IMR-90 (cell line): Measurements from ENCODE around the gene SIPA1. TPM values are rescaled to one million over a fixed set of nuclear protein-coding genes. Genes with fewer than 3 reads are reported as not detected.

Experiments used
- ATAC-seq: fragments of 200-7000 bp; cut with Tn5 transposase; 2 replicates; pipeline ENCODE4 v1.9.1; 2020; ENCODE audit warnings: low read depth, mild to moderate bottlenecking, moderate library complexity
- Bru-seq: library from RNA; stranded (reverse); fragments of 400-500 nt; gene quantifications from one replicate; lab custom pipeline; 2021; lab: Mats Ljungman, UMichigan
- BruChase-seq, 2 experiments: library from RNA; stranded (reverse); fragments of 400-500 nt; gene quantifications; one replicate each; lab custom pipeline; 2021; lab: Mats Ljungman, UMichigan
- BruUV-seq: library from RNA; stranded (reverse); fragments of 400-500 nt; replicated peaks from 2 replicates; lab custom pipeline; 2021; lab: Mats Ljungman, UMichigan
- CTCF ChIA-PET: fragments of 300-600 bp; formaldehyde crosslinking; extraction: SDS; loops from one replicate; lab custom pipeline; 2021; ENCODE audit warnings: antibody characterized with exemption; lab: Yijun Ruan, JAX
- POLR2A ChIA-PET: fragments of 300-600 bp; sonication (Branson Sonifier 250); formaldehyde crosslinking; loops from one replicate; lab custom pipeline; 2022; ENCODE audit warnings: antibody characterized with exemption; ENCODE audit not compliant: unreplicated experiment; lab: Charles Lee
- DNase-seq: peaks from one replicate; pipeline ENCODE4 v3.0.0; 2013
- H2AFZ ChIP-seq: replicated peaks from 2 replicates; pipeline ENCODE3; 2013; ENCODE audit warnings: low read length, mild to moderate bottlenecking; ENCODE audit not compliant: poor library complexity
- H2AK5ac ChIP-seq: 2 replicates; pipeline ENCODE4 v1.6.1; 2013; ENCODE audit warnings: low read depth, low read length, inconsistent platforms
- H2AK9ac ChIP-seq: replicated peaks from 2 replicates; pipeline ENCODE3; 2013; ENCODE audit warnings: mild to moderate bottlenecking, low read depth, low read length, moderate library complexity; ENCODE audit not compliant: poor library complexity
- H2BK120ac ChIP-seq: 2 replicates; pipeline ENCODE4 v1.6.1; 2013; ENCODE audit warnings: low read depth, low read length, inconsistent platforms
- H2BK15ac ChIP-seq: 3 replicates; pipeline ENCODE4 v1.6.1; 2013; ENCODE audit warnings: low read depth, low read length, inconsistent platforms
- H2BK20ac ChIP-seq: 2 replicates; pipeline ENCODE4 v1.6.1; 2013; ENCODE audit warnings: low read depth, mild to moderate bottlenecking, inconsistent platforms, low read length, moderate library complexity
- H2BK5ac ChIP-seq: 2 replicates; pipeline ENCODE4 v1.6.1; 2013; ENCODE audit warnings: mild to moderate bottlenecking, low read depth, low read length, inconsistent platforms; ENCODE audit not compliant: poor library complexity, severe bottlenecking
- H3K14ac ChIP-seq: replicated peaks from 2 replicates; pipeline ENCODE4 v1.6.1; 2013; ENCODE audit warnings: low read depth, low read length, inconsistent platforms
- H3K18ac ChIP-seq: 2 replicates; pipeline ENCODE4 v1.6.1; 2013; ENCODE audit warnings: low read depth, low read length, control low read depth
- H3K23ac ChIP-seq: 2 replicates; pipeline ENCODE4 v1.6.1; 2013; ENCODE audit warnings: low read depth, low read length, inconsistent platforms
- H3K27ac ChIP-seq: 2 replicates; pipeline ENCODE4 v1.5.1; 2013; ENCODE audit warnings: mild to moderate bottlenecking, control low read depth, low read length; ENCODE audit not compliant: insufficient read depth
- H3K27me3 ChIP-seq: 2 replicates; pipeline ENCODE4 v1.6.1; 2013; ENCODE audit warnings: low read length; ENCODE audit not compliant: control insufficient read depth, insufficient read depth
- H3K36me3 ChIP-seq: 2 replicates; pipeline ENCODE4 v1.6.1; 2013; ENCODE audit warnings: low read length, mixed read lengths; ENCODE audit not compliant: control insufficient read depth, insufficient read depth
- H3K4ac ChIP-seq: 2 replicates; pipeline ENCODE4 v1.6.1; 2013; ENCODE audit warnings: low read depth, low read length, inconsistent platforms
- H3K4me1 ChIP-seq: 2 replicates; pipeline ENCODE4 v1.6.1; 2013; ENCODE audit warnings: low read length, mixed read lengths; ENCODE audit not compliant: control insufficient read depth, insufficient read depth
- H3K4me2 ChIP-seq: 2 replicates; pipeline ENCODE4 v1.6.1; 2013; ENCODE audit warnings: low read depth, mild to moderate bottlenecking, control low read depth, low read length, moderate library complexity
- H3K4me3 ChIP-seq: 2 replicates; pipeline ENCODE4 v1.5.1; 2013; ENCODE audit warnings: low read depth, mild to moderate bottlenecking, control low read depth, low read length, moderate library complexity; ENCODE audit not compliant: insufficient read depth
- H3K56ac ChIP-seq: 2 replicates; pipeline ENCODE4 v1.6.1; 2013; ENCODE audit warnings: low read length, inconsistent platforms; ENCODE audit not compliant: insufficient read depth; ENCODE audit errors: extremely low read depth
- H3K79me1 ChIP-seq, 2 experiments: 2 replicates each; pipeline ENCODE4 v1.6.1; 2013; ENCODE audit warnings: low read length in 2 of 2, inconsistent platforms in 1 of 2, low read depth in 1 of 2
- H3K9ac ChIP-seq: 2 replicates; pipeline ENCODE4 v1.6.1; 2013; ENCODE audit warnings: low read depth, low read length, control low read depth
- H3K9me1 ChIP-seq: 2 replicates; pipeline ENCODE4 v1.6.1; 2013; ENCODE audit warnings: low read length, inconsistent platforms; ENCODE audit not compliant: insufficient read depth
- H3K9me3 ChIP-seq: 2 replicates; pipeline ENCODE4 v1.6.1; 2013; ENCODE audit warnings: low read length; ENCODE audit not compliant: control insufficient read depth, insufficient read depth
- H4K20me1 ChIP-seq: 2 replicates; pipeline ENCODE4 v1.6.1; 2013; ENCODE audit warnings: low read length, inconsistent platforms; ENCODE audit not compliant: insufficient read depth
- H4K5ac ChIP-seq: 2 replicates; pipeline ENCODE4 v1.6.1; 2013; ENCODE audit warnings: mild to moderate bottlenecking, low read depth, low read length, control low read depth
- H4K8ac ChIP-seq, 2 experiments: 2 replicates each; pipeline ENCODE4 v1.6.1; 2013; ENCODE audit warnings: low read depth in 2 of 2, low read length in 2 of 2, control low read depth in 1 of 2, inconsistent platforms in 1 of 2
- H4K91ac ChIP-seq: 2 replicates; pipeline ENCODE4 v1.6.1; 2013; ENCODE audit warnings: low read depth, low read length, inconsistent platforms; ENCODE audit not compliant: insufficient read depth
- FOS ChIP-seq: fragments of 150-350 bp; IDR thresholded peaks from 2 replicates; pipeline ENCODE4 v1.6.1; 2016; ENCODE audit warnings: low read depth, low read length
- MAZ ChIP-seq: IDR thresholded peaks from 2 replicates; pipeline ENCODE4 v1.6.1; 2012; ENCODE audit warnings: low read depth, mild to moderate bottlenecking, low read length, improper control_type of control experiment, moderate library complexity, borderline replicate concordance
- RAD21 ChIP-seq: IDR thresholded peaks from 2 replicates; pipeline ENCODE4 v1.6.1; 2012; ENCODE audit warnings: low read length, improper control_type of control experiment
- RCOR1 ChIP-seq: IDR thresholded peaks from 2 replicates; pipeline ENCODE4 v1.6.1; 2012; ENCODE audit warnings: mild to moderate bottlenecking, low read length, improper control_type of control experiment; ENCODE audit not compliant: insufficient replicate concordance
- SMC3 ChIP-seq: fragments of 150-350 bp; IDR thresholded peaks from 2 replicates; pipeline ENCODE4 v1.6.1; 2016; ENCODE audit warnings: low read depth, mild to moderate bottlenecking, antibody characterized with exemption, low read length, moderate library complexity
- WGBS, 2 experiments: methylation state at CpG; one replicate each; pipeline versions ENCODE4 v1.1.5 to v1.1.7; 2013; ENCODE audit warnings: missing lambda C conversion rate in 2 of 2; ENCODE audit not compliant: insufficient read length in 1 of 2; ENCODE audit errors: extremely low coverage in 2 of 2; 5-methylcytosine and 5-hydroxymethylcytosine counted together
- dilution Hi-C: fragments of 300-500 bp; cut with HindIII; formaldehyde crosslinking; loops from one replicate; pipeline ENCODE4 v1.14.3; 2018; ENCODE audit warnings: low sequenced_read_pairs; ENCODE audit not compliant: unreplicated experiment
- in situ Hi-C: fragments of 300-500 bp; cut with MboI; formaldehyde crosslinking; loops from 3 replicates; pipeline ENCODE4 v1.14.3; 2019; ENCODE audit warnings: low sequenced_read_pairs, inconsistent platforms, mixed read lengths
- intact Hi-C: fragments of 100-400 bp; cut with micrococcal nuclease; formaldehyde crosslinking; loops from 2 replicates; pipeline ENCODE4 v1.10.0; 2022
- long read RNA-seq: library from polyadenylated mRNA; unstranded; transcript quantifications from one replicate; pipeline ENCODE4 v2.0.0, GENCODE V29; 2021; ENCODE audit not compliant: unreplicated experiment
- polyA plus RNA-seq, 3 experiments: library from polyadenylated mRNA; depleted of rRNA; stranded (reverse); fragments of >200 nt; gene quantifications; 2 replicates each; pipeline ENCODE4 v1.2.3, GENCODE V29; 2012; ENCODE audit warnings: low replicate concordance in 1 of 3
- total RNA-seq: library from RNA; depleted of rRNA; stranded (reverse); fragments of >200 nt; gene quantifications from 2 replicates; pipeline ENCODE4 v1.2.3, GENCODE V29; 2012; rRNA removed
- TF ChIP-seq, protein P1 (sequence below): fragments of 150-350 bp; IDR thresholded peaks from 2 replicates; pipeline ENCODE4 v1.6.1; 2016; ENCODE audit warnings: low read depth, mild to moderate bottlenecking, low read length, moderate library complexity, borderline replicate concordance
- TF ChIP-seq, protein P2 (sequence below): conservative IDR thresholded peaks from 2 replicates; pipeline ENCODE4 v1.5.1; 2012; ENCODE audit warnings: mild to moderate bottlenecking, low read depth, low read length, improper control_type of control experiment

SIPA1 gene, protein sequence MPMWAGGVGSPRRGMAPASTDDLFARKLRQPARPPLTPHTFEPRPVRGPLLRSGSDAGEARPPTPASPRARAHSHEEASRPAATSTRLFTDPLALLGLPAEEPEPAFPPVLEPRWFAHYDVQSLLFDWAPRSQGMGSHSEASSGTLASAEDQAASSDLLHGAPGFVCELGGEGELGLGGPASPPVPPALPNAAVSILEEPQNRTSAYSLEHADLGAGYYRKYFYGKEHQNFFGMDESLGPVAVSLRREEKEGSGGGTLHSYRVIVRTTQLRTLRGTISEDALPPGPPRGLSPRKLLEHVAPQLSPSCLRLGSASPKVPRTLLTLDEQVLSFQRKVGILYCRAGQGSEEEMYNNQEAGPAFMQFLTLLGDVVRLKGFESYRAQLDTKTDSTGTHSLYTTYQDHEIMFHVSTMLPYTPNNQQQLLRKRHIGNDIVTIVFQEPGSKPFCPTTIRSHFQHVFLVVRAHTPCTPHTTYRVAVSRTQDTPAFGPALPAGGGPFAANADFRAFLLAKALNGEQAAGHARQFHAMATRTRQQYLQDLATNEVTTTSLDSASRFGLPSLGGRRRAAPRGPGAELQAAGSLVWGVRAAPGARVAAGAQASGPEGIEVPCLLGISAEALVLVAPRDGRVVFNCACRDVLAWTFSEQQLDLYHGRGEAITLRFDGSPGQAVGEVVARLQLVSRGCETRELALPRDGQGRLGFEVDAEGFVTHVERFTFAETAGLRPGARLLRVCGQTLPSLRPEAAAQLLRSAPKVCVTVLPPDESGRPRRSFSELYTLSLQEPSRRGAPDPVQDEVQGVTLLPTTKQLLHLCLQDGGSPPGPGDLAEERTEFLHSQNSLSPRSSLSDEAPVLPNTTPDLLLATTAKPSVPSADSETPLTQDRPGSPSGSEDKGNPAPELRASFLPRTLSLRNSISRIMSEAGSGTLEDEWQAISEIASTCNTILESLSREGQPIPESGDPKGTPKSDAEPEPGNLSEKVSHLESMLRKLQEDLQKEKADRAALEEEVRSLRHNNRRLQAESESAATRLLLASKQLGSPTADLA
- total RNA-seq (10.6 and 11.4 TPM in 2 replicates), polyA plus RNA-seq (2012; rRNA removed) (39.7 and 44.3 TPM in 2 replicates), Bru-seq, nascent RNA (percentile 44 among the genes with signal in this experiment), BruChase-seq, experiment 1, labeled RNA remaining after a 6-hour chase (percentile 55 among the genes with signal in this experiment), BruChase-seq, experiment 2, labeled RNA remaining after a 2-hour chase (percentile 46 among the genes with signal in this experiment)
- 22.9 and 41.1 TPM in 2 replicates for polyA plus RNA-seq (2012; cell fraction: cytosol; rRNA removed)
- polyA plus RNA-seq (2012; cell fraction: nucleus; rRNA removed; ENCODE audit: low replicate concordance): 52.9 and 173 TPM in 2 replicates
- long read RNA-seq, transcript SIPA1-209 (16 exons, 3,521 nt): major isoform, 22 of 52 reads
- long read RNA-seq, partial matches to known transcripts: 24 of 52 reads
- long read RNA-seq, other reads (novel, unspliced or antisense): 6 of 52 reads

DNA sequence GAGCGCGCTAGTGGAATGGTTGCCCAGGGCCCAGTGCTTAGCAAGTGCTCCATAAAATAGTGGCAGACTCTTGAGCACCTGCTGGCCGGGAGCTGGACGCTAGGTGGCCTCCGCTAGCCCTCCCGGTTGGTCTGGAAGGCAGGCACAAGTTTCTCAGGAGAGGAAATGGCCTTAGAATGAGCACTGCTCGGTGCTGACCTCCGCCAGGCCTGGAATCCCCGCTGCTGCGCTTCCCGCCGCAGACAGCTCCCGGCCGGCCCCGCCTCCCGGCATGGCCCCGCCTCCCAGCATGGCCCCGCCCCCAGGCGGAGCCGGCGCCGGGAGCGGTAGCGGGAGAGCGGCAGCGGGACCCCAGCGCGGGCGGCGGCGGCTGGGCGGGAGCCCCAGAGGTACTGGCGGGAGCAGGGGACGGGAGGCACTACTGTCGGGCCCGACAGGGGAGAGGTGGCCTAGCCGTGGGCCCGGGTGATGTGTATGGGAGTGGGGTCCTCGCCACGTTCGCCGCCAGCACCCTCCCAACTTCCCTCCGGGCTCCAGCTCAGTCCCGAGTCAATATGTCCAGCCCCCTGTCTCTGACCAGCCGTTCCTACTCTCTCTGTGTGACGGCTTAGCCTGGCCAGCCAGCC, at the start of gene SIPA1:
SIPA1 (plus strand) TSS at position 308 of the 626 bp plus-strand sequence. CDS start 2,821 bp downstream, outside the sequence.
- peaks cover 20% of the 10 kb centered on the region; the same call in 1 of the 2 replicates for H4K20me1 ChIP-seq
- H2BK20ac ChIP-seq: peak within 1 kb of the TSS; percentile 49; the same call in 1 of the 2 replicates
- no TSS peak for BruUV-seq
- peak within 1 kb of the TSS; percentile 78; the same call in 1 of the 2 replicates for H3K23ac ChIP-seq
- H3K9ac ChIP-seq: peak within 1 kb of the TSS; percentile 63
- peaks cover 8% of the 10 kb centered on the region for H3K4me1 ChIP-seq
- peak within 1 kb of the TSS; percentile 88 for H2AFZ ChIP-seq
- H3K36me3 ChIP-seq: peaks cover 40% of the 10 kb centered on the region
- DNase-seq (peak; percentile 93), ATAC-seq (peak; percentile 96)
- peak within 1 kb of the TSS; percentile 99 for H2AK9ac ChIP-seq
- intact Hi-C loops (no loop called here), dilution Hi-C loops (no loop called here), in situ Hi-C loops (no loop called here)
- H3K4ac ChIP-seq: peak within 1 kb of the TSS; percentile 91
- H3K79me1 ChIP-seq: peaks cover 16 to 43% of the 10 kb centered on the region in 2 experiments
- peak within 1 kb of the TSS; percentile 83 for H3K14ac ChIP-seq
- H4K91ac ChIP-seq: peak within 1 kb of the TSS; percentile 56
- peak within 1 kb of the TSS; percentile 11 to 69; a peak in 2 of 4 replicates for H4K8ac ChIP-seq
- H3K9me1 ChIP-seq: peaks cover 10% of the 10 kb centered on the region
- no peaks in the 10 kb centered on the region for H3K9me3 ChIP-seq
- H4K5ac ChIP-seq: peak within 1 kb of the TSS; percentile 16
- no peaks in the 10 kb centered on the region for H3K27me3 ChIP-seq
- POLR2A ChIA-PET: no interaction called here
- H3K27ac ChIP-seq: peak within 1 kb of the TSS; percentile 61
- no peak within 1 kb of the TSS for H3K18ac ChIP-seq
- H2BK120ac ChIP-seq: peak within 1 kb of the TSS; percentile 67
- WGBS, 2 experiments: 1% methylated on average over 21 of the region's 46 CpGs; no CpG with 5 or more reads in 1 of the 2 experiments
- peak within 1 kb of the TSS; percentile 22; the same call in 1 of the 2 replicates for H3K56ac ChIP-seq
- H2BK5ac ChIP-seq: peak within 1 kb of the TSS; percentile 26
- peak within 1 kb of the TSS; percentile 63 for H3K4me2 ChIP-seq
- H2BK15ac ChIP-seq: no peak within 1 kb of the TSS; the same call in 2 of the 3 replicates
- CTCF ChIA-PET: interaction anchor here (1.6 to 1.8 kb wide), 2 partner anchors 12 to 25 kb away, joined by 5 read pairs; partner anchors contain the start of gene RELA
- H3K4me3 ChIP-seq: peak within 1 kb of the TSS; percentile 59
- H2AK5ac ChIP-seq: peak within 1 kb of the TSS; percentile 68
- TF ChIP-seq MAZ: peak; percentile 42; the same call in 1 of the 2 replicates
- no peak for TF ChIP-seq FOS
- peak; percentile 64 for TF ChIP-seq RAD21
- TF ChIP-seq, protein P1, sequence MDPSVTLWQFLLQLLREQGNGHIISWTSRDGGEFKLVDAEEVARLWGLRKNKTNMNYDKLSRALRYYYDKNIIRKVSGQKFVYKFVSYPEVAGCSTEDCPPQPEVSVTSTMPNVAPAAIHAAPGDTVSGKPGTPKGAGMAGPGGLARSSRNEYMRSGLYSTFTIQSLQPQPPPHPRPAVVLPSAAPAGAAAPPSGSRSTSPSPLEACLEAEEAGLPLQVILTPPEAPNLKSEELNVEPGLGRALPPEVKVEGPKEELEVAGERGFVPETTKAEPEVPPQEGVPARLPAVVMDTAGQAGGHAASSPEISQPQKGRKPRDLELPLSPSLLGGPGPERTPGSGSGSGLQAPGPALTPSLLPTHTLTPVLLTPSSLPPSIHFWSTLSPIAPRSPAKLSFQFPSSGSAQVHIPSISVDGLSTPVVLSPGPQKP: no peak
- peak; percentile 54; the same call in 1 of the 2 replicates for TF ChIP-seq SMC3
- TF ChIP-seq, protein P2, sequence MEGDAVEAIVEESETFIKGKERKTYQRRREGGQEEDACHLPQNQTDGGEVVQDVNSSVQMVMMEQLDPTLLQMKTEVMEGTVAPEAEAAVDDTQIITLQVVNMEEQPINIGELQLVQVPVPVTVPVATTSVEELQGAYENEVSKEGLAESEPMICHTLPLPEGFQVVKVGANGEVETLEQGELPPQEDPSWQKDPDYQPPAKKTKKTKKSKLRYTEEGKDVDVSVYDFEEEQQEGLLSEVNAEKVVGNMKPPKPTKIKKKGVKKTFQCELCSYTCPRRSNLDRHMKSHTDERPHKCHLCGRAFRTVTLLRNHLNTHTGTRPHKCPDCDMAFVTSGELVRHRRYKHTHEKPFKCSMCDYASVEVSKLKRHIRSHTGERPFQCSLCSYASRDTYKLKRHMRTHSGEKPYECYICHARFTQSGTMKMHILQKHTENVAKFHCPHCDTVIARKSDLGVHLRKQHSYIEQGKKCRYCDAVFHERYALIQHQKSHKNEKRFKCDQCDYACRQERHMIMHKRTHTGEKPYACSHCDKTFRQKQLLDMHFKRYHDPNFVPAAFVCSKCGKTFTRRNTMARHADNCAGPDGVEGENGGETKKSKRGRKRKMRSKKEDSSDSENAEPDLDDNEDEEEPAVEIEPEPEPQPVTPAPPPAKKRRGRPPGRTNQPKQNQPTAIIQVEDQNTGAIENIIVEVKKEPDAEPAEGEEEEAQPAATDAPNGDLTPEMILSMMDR: peak; percentile 65
- TF ChIP-seq RCOR1: peak; percentile 73
